ENCODE data around the gene PRR36. TPM values are rescaled to one million over a fixed set of nuclear protein-coding genes. Genes with fewer than 3 reads are reported as not detected.

PRR36 gene
- total RNA-seq, 1 experiment from 2014 or later = 0.02 TPM

- no peak for DNase-seq (ENCODE audit: low read depth)
These were observed 53.6 kb downstream of the PRR36 start for GRCh38 chr19:7820588-7820987.

- DNase-seq (ENCODE audit: low read depth) = no peak
These were observed 54.9 kb downstream of the PRR36 start for GRCh38 chr19:7819337-7819736.

- DNase-seq (ENCODE audit: low read depth) = no peak
These were observed 55.4 kb downstream of the PRR36 start for GRCh38 chr19:7818806-7819205.

Other genes starting within 250 kb of the PRR36 start
- 58.0 and 68.8 TPM in 2 replicates for gene XAB2, start 244.8 kb downstream of the PRR36 start, total RNA-seq (2014; rRNA removed; shearing (Covaris generic))
- 18.5 and 52.8 TPM in 2 replicates for gene PET100, start 244.6 kb downstream of the PRR36 start, total RNA-seq (2014; rRNA removed; shearing (Covaris generic))
- not detected in 2 replicates for gene PCP2, start 240.7 kb downstream of the PRR36 start, total RNA-seq (2014; rRNA removed; shearing (Covaris generic))
- 1.1 TPM in 1 of 2 replicates, not detected in the other for gene STXBP2, start 237.3 kb downstream of the PRR36 start, total RNA-seq (2014; rRNA removed; shearing (Covaris generic))
- gene RETN, start 205.3 kb downstream of the PRR36 start, total RNA-seq (2014; rRNA removed; shearing (Covaris generic)) = not detected in 2 replicates
- not detected in 2 replicates for gene MCEMP1, start 197.3 kb downstream of the PRR36 start, total RNA-seq (2014; rRNA removed; shearing (Covaris generic))
- gene TRAPPC5, start 193.6 kb downstream of the PRR36 start, total RNA-seq (2014; rRNA removed; shearing (Covaris generic)) = 62.3 and 98.6 TPM in 2 replicates
- not detected in 2 replicates for gene FCER2, start 172.3 kb downstream of the PRR36 start, total RNA-seq (2014; rRNA removed; shearing (Covaris generic))
- not detected in 2 replicates for gene CLEC4G, start 142.3 kb downstream of the PRR36 start, total RNA-seq (2014; rRNA removed; shearing (Covaris generic))
- not detected in 2 replicates for gene CD209, start 126.9 kb downstream of the PRR36 start, total RNA-seq (2014; rRNA removed; shearing (Covaris generic))
- not detected in 2 replicates for gene CLEC4M, start 111.1 kb downstream of the PRR36 start, total RNA-seq (2014; rRNA removed; shearing (Covaris generic))
- gene EVI5L, start 44.2 kb downstream of the PRR36 start, total RNA-seq (2014; rRNA removed; shearing (Covaris generic)) = 1.3 and 3.2 TPM in 2 replicates
- 11.7 and 14.2 TPM in 2 replicates for gene LRRC8E, start 14.1 kb upstream of the PRR36 start, total RNA-seq (2014; rRNA removed; shearing (Covaris generic))
- 16.9 and 22.0 TPM in 2 replicates for gene MAP2K7, start 29.5 kb upstream of the PRR36 start, total RNA-seq (2014; rRNA removed; shearing (Covaris generic))
- gene TGFBR3L, start 40.4 kb upstream of the PRR36 start, total RNA-seq (2014; rRNA removed; shearing (Covaris generic)) = 0.70 and 2.2 TPM in 2 replicates
- 33.3 and 42.4 TPM in 2 replicates for gene SNAPC2, start 45.9 kb upstream of the PRR36 start, total RNA-seq (2014; rRNA removed; shearing (Covaris generic))
- 3.1 and 7.0 TPM in 2 replicates for gene CTXN1, start 51.7 kb upstream of the PRR36 start, total RNA-seq (2014; rRNA removed; shearing (Covaris generic))
- gene TIMM44, start 69.3 kb upstream of the PRR36 start, total RNA-seq (2014; rRNA removed; shearing (Covaris generic)) = 70.1 and 89.1 TPM in 2 replicates
- gene ELAVL1, start 131.3 kb upstream of the PRR36 start, total RNA-seq (2014; rRNA removed; shearing (Covaris generic)) = 61.1 and 114 TPM in 2 replicates
- gene CCL25, start 178.4 kb upstream of the PRR36 start, total RNA-seq (2014; rRNA removed; shearing (Covaris generic)) = not detected in 2 replicates

Measured in HT1080 (cell line).